Measurements from ENCODE around the gene LEP.

DNA sequence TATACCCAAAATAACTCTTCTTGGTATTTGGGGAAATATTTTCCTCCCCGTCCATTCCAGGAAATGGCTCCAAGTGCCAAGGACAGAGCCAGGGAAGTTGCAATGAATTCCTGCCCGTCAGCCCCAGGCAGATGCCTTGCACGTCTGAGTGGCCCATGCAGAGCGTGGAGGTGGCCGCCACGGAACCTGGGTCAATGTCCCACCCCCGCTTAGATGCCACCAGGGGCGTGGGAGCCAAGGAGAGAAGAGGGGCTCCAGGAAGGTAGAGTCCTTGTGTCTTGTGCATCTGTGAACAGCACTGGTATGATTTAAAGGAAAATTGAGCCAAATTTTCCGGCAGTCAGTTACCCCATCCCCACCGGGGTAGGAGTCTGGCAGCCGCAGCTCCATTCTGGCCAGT is 1.6 kb downstream of the LEP start:
- TF ChIP-seq, protein P1, sequence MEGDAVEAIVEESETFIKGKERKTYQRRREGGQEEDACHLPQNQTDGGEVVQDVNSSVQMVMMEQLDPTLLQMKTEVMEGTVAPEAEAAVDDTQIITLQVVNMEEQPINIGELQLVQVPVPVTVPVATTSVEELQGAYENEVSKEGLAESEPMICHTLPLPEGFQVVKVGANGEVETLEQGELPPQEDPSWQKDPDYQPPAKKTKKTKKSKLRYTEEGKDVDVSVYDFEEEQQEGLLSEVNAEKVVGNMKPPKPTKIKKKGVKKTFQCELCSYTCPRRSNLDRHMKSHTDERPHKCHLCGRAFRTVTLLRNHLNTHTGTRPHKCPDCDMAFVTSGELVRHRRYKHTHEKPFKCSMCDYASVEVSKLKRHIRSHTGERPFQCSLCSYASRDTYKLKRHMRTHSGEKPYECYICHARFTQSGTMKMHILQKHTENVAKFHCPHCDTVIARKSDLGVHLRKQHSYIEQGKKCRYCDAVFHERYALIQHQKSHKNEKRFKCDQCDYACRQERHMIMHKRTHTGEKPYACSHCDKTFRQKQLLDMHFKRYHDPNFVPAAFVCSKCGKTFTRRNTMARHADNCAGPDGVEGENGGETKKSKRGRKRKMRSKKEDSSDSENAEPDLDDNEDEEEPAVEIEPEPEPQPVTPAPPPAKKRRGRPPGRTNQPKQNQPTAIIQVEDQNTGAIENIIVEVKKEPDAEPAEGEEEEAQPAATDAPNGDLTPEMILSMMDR (IDR thresholded peaks at IDR 0.05; ENCODE audit: borderline replicate concordance, extremely low read depth, low read length, poor library complexity, severe bottlenecking): no peak
- no peak for TF ChIP-seq EZH2 (IDR thresholded peaks at IDR 0.05; ENCODE audit: borderline replicate concordance, low read depth, low read length, severe bottlenecking)

Measured in DND-41 (cell line).